Naive thymus-derived CD4-positive, alpha-beta T cell (primary cell): ENCODE measurements around the gene PURA. TPM values are rescaled to one million over a fixed set of nuclear protein-coding genes. Genes with fewer than 3 reads are reported as not detected.

ENCODE experiments used
- ATAC-seq: fragments of 150-1000 bp; cut with Tn5 transposase; 2 replicates; pipeline ENCODE4 v1.10.0; 2021; ENCODE audit warnings: mild to moderate bottlenecking, moderate library complexity
- CTCF ChIA-PET: fragments of 350-600 bp; sonication (Branson Sonifier 250); formaldehyde crosslinking; loops from one replicate; lab custom pipeline; 2021; ENCODE audit warnings: antibody characterized with exemption; lab: Charles Lee
- POLR2A ChIA-PET: fragments of 350-600 bp; sonication (Branson Sonifier 250); formaldehyde crosslinking; loops from one replicate; lab custom pipeline; 2021; ENCODE audit warnings: antibody characterized with exemption, inconsistent platforms; lab: Charles Lee
- DNase-seq, 9 donors: peaks; one replicate each; pipeline versions ENCODE4 v3.0.0 to v3.0.0-alpha.2; 2020 to 2022; ENCODE audit warnings: mixed read lengths in 1 of 9
- H3K27ac ChIP-seq: one replicate; pipeline ENCODE4 v1.7.0; 2013; ENCODE audit warnings: mild to moderate bottlenecking, low read depth, low read length, moderate library complexity
- H3K27me3 ChIP-seq, 2 donors: one replicate each; pipeline ENCODE4 v1.7.0; 2013; ENCODE audit warnings: low read length in 2 of 2, mild to moderate bottlenecking in 2 of 2, moderate library complexity in 2 of 2; ENCODE audit not compliant: control insufficient read depth in 2 of 2, insufficient read depth in 2 of 2
- H3K36me3 ChIP-seq, 3 experiments: 1 replicate in 2 of 3; 2 replicates in 1 of 3; pipeline ENCODE4 v1.7.0; 2013; ENCODE audit warnings: low read length in 3 of 3, mild to moderate bottlenecking in 3 of 3, moderate library complexity in 1 of 3; ENCODE audit not compliant: insufficient read depth in 3 of 3, control insufficient read depth in 2 of 3
- H3K4me1 ChIP-seq, 2 donors: one replicate each; pipeline ENCODE4 v1.7.0; 2013; ENCODE audit warnings: low read length in 2 of 2, mild to moderate bottlenecking in 2 of 2, moderate library complexity in 1 of 2; ENCODE audit not compliant: control insufficient read depth in 2 of 2, insufficient read depth in 2 of 2
- H3K4me3 ChIP-seq: 2 replicates; pipeline ENCODE4 v1.7.0; 2013; ENCODE audit warnings: mild to moderate bottlenecking, low read length
- H3K9me3 ChIP-seq, 3 experiments: 1 replicate in 2 of 3; 2 replicates in 1 of 3; pipeline ENCODE4 v1.7.0; 2013; ENCODE audit warnings: low read length in 3 of 3; ENCODE audit not compliant: control insufficient read depth in 2 of 3
- H3K27ac Mint-ChIP-seq, 9 donors: one replicate each; pipeline ENCODE4 v1.8.0; 2020 to 2022; ENCODE audit warnings: mixed read lengths in 9 of 9, mild to moderate bottlenecking in 8 of 9, moderate library complexity in 5 of 9, inconsistent platforms in 2 of 9
- H3K27me3 Mint-ChIP-seq, 5 donors: one replicate each; pipeline ENCODE4 v1.8.0; 2021 to 2022; ENCODE audit warnings: mixed read lengths in 5 of 5, mild to moderate bottlenecking in 1 of 5
- H3K36me3 Mint-ChIP-seq, 5 donors: one replicate each; pipeline ENCODE4 v1.8.0; 2020 to 2022; ENCODE audit warnings: mixed read lengths in 5 of 5, mild to moderate bottlenecking in 3 of 5, inconsistent platforms in 1 of 5
- H3K4me1 Mint-ChIP-seq, 7 donors: one replicate each; pipeline ENCODE4 v1.8.0; 2020 to 2022; ENCODE audit warnings: mixed read lengths in 7 of 7, mild to moderate bottlenecking in 3 of 7, inconsistent platforms in 1 of 7
- H3K4me3 Mint-ChIP-seq, 10 donors: one replicate each; pipeline ENCODE4 v1.8.0; 2020 to 2022; ENCODE audit warnings: mild to moderate bottlenecking in 10 of 10, mixed read lengths in 10 of 10, moderate library complexity in 6 of 10, inconsistent platforms in 2 of 10
- H3K9me3 Mint-ChIP-seq, 11 donors: one replicate each; pipeline ENCODE4 v1.8.0; 2020 to 2022; ENCODE audit warnings: mixed read lengths in 11 of 11, mild to moderate bottlenecking in 4 of 11, inconsistent platforms in 1 of 11, moderate library complexity in 1 of 11
- intact Hi-C, 2 donors: fragments of 100-400 bp; cut with micrococcal nuclease; formaldehyde crosslinking; loops; one replicate each; pipeline ENCODE4 v1.15.1; 2023
- polyA plus RNA-seq, 2 donors: library from polyadenylated mRNA; unstranded; fragments of 300-500 nt; fragmentation: Illumina TruSeq; gene quantifications; one replicate each; pipeline ENCODE4 v1.2.3, GENCODE V29; 2021
- total RNA-seq, 6 experiments: library from RNA in 5 of 6; stranded (reverse) in 5 of 6; gene quantifications; 1 replicate in 5 of 6; 2 replicates in 1 of 6; pipeline ENCODE4 v1.2.3 and lab custom pipeline; 2021 to 2026

The PURA gene
- total and polyA plus RNA-seq, 7 experiments from 2014 or later = 3.1 to 33.5 (median 12.2) TPM

GRCh38 chr5:140083120-140083519 lies 30.8 kb upstream of the PURA start:
- ChIA-PET CTCF (interaction anchor here (0.7 kb wide), 1 partner anchor 50 kb away, joined by 3 read pairs; no protein-coding TSS in a partner anchor), POLR2A (no interaction called here)
- no peaks in the 10 kb centered on the region for H3K36me3 Mint-ChIP-seq
- Histone ChIP-seq H3K4me3 (no peak overlapping the region), H3K4me1 (no peaks in the 10 kb centered on the region), H3K27ac (no peak overlapping the region), H3K36me3 (no peaks in the 10 kb centered on the region), H3K9me3 (no peaks in the 10 kb centered on the region), H3K27me3 (no peaks in the 10 kb centered on the region)
- DNase-seq (no peak), ATAC-seq (no peak)
- H3K27me3 Mint-ChIP-seq = peaks cover 8 to 54% (median 25%) of the 10 kb centered on the region in 5 donors
- H3K4me3 Mint-ChIP-seq = no peak overlapping the region
- no peaks in the 10 kb centered on the region for H3K4me1 Mint-ChIP-seq
- intact Hi-C loops = no loop called here
- H3K9me3 Mint-ChIP-seq = peaks cover 0 to 2% (median 0%) of the 10 kb centered on the region in 11 donors
- no peak overlapping the region for H3K27ac Mint-ChIP-seq

DNA sequence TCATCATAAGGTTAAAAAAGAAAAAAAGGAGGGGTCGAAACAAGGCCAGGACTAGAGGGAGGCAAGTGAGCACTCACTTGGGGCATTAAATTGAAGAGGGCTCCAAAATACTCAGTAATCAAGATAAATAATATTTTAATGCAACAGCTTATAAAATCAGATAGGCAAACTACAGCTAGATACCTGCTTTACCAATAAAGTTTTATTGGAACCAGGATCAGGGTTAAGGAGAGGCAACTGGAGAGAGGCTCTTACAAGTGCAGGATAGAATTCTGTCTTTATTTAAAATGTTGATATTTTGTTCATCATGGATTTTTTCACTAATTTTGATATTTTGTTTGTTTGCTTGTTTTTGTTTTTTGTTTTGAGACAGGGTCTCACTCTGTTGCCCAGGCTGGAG lies 30.3 kb upstream of the PURA start:
- Mint-ChIP-seq H3K4me1 (no peaks in the 10 kb centered on the region), H3K27me3 (peaks cover 8 to 54% (median 25%) of the 10 kb centered on the region in 5 donors), H3K9me3 (peaks cover 0 to 2% (median 0%) of the 10 kb centered on the region in 11 donors), H3K36me3 (no peaks in the 10 kb centered on the region), H3K27ac (no peak overlapping the region), H3K4me3 (no peak overlapping the region)
- no peaks in the 10 kb centered on the region for H3K27me3 ChIP-seq
- ChIA-PET POLR2A (no interaction called here), CTCF (no interaction called here)
- intact Hi-C loops = no loop called here
- ATAC-seq (no peak), DNase-seq (no peak)
- H3K4me1 ChIP-seq = no peaks in the 10 kb centered on the region
- no peak overlapping the region for H3K4me3 ChIP-seq
- H3K36me3 ChIP-seq = no peaks in the 10 kb centered on the region
- H3K27ac ChIP-seq = no peak overlapping the region
- H3K9me3 ChIP-seq = no peaks in the 10 kb centered on the region

GRCh38 chr5:140084541-140084940 lies 29.4 kb upstream of the PURA start:
- H3K4me1 Mint-ChIP-seq = no peaks in the 10 kb centered on the region
- Histone ChIP-seq H3K4me1 (no peaks in the 10 kb centered on the region), H3K4me3 (no peak overlapping the region), H3K36me3 (no peaks in the 10 kb centered on the region), H3K9me3 (no peaks in the 10 kb centered on the region), H3K27me3 (no peaks in the 10 kb centered on the region), H3K27ac (no peak overlapping the region)
- ATAC-seq (no peak), DNase-seq (no peak)
- no peak overlapping the region for H3K27ac Mint-ChIP-seq
- H3K4me3 Mint-ChIP-seq = no peak overlapping the region
- peaks cover 0 to 8% (median 6%) of the 10 kb centered on the region in 11 donors for H3K9me3 Mint-ChIP-seq
- ChIA-PET CTCF (interaction anchor here (0.6 to 1.7 kb wide), 2 partner anchors 36 to 60 kb away, joined by 3 to 4 read pairs; no protein-coding TSS in a partner anchor), POLR2A (no interaction called here)
- intact Hi-C loops = no loop called here
- H3K27me3 Mint-ChIP-seq = peaks cover 8 to 58% (median 25%) of the 10 kb centered on the region in 5 donors
- H3K36me3 Mint-ChIP-seq = peaks cover 0 to 6% (median 5%) of the 10 kb centered on the region in 5 donors

DNA sequence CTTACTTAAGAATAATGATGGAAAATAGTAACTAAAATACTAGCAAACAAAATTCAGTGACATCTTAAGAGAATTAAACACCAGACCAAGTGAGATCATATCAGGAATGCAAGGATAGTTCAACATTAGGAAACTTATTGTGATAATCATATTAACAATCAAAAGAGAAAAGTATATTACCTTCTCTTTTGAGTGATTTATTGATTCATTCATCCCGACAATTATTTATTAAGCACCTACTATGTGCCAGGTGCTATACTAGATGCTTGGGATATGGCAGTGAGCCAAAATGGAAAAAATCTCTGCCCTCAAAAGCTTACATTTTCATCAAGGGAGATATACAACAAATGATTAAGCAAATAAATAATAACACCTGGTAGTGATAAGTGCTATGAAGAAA lies 23.7 kb upstream of the PURA start:
- H3K4me1 Mint-ChIP-seq = no peaks in the 10 kb centered on the region
- Histone ChIP-seq H3K9me3 (peaks cover 0 to 7% (median 0%) of the 10 kb centered on the region in 3 experiments), H3K4me3 (no peak overlapping the region), H3K27ac (no peak overlapping the region), H3K27me3 (peaks cover 0 to 3% of the 10 kb centered on the region in 2 donors), H3K4me1 (no peaks in the 10 kb centered on the region), H3K36me3 (no peaks in the 10 kb centered on the region)
- ATAC-seq (no peak), DNase-seq (no peak)
- ChIA-PET CTCF (no interaction called here), POLR2A (no interaction called here)
- peaks cover 0 to 18% (median 14%) of the 10 kb centered on the region in 5 donors for H3K36me3 Mint-ChIP-seq
- intact Hi-C loops = no loop called here
- H3K9me3 Mint-ChIP-seq = peaks cover 10 to 35% (median 23%) of the 10 kb centered on the region in 11 donors
- H3K4me3 Mint-ChIP-seq = no peak overlapping the region
- H3K27ac Mint-ChIP-seq = no peak overlapping the region
- peaks cover 8 to 50% (median 12%) of the 10 kb centered on the region in 5 donors for H3K27me3 Mint-ChIP-seq

GRCh38 chr5:140093179-140093578 lies 20.7 kb upstream of the PURA start:
- DNase-seq (no peak), ATAC-seq (no peak)
- H3K9me3 Mint-ChIP-seq = peaks cover 10 to 35% (median 23%) of the 10 kb centered on the region in 11 donors
- no peaks in the 10 kb centered on the region for H3K4me1 Mint-ChIP-seq
- H3K9me3 ChIP-seq = peaks cover 0 to 7% (median 0%) of the 10 kb centered on the region in 3 experiments
- H3K27ac ChIP-seq = no peak overlapping the region
- no peaks in the 10 kb centered on the region for H3K36me3 ChIP-seq
- POLR2A ChIA-PET = no interaction called here
- H3K27me3 ChIP-seq = peaks cover 0 to 3% of the 10 kb centered on the region in 2 donors
- H3K4me3 ChIP-seq = no peak overlapping the region
- H3K36me3 Mint-ChIP-seq = peaks cover 0 to 18% (median 14%) of the 10 kb centered on the region in 5 donors
- H3K4me1 ChIP-seq = no peaks in the 10 kb centered on the region
- intact Hi-C loops = no loop called here
- H3K27ac Mint-ChIP-seq = no peak overlapping the region
- CTCF ChIA-PET = no interaction called here
- peaks cover 8 to 46% (median 10%) of the 10 kb centered on the region in 5 donors for H3K27me3 Mint-ChIP-seq
- H3K4me3 Mint-ChIP-seq = no peak overlapping the region

GRCh38 chr5:140093866-140094265 lies 20.0 kb upstream of the PURA start:
- Mint-ChIP-seq H3K27ac (no peak overlapping the region), H3K4me1 (no peaks in the 10 kb centered on the region), H3K4me3 (no peak overlapping the region), H3K9me3 (peaks cover 10 to 35% (median 23%) of the 10 kb centered on the region in 11 donors), H3K36me3 (peaks cover 0 to 18% (median 14%) of the 10 kb centered on the region in 5 donors), H3K27me3 (peaks cover 8 to 46% (median 10%) of the 10 kb centered on the region in 5 donors)
- POLR2A ChIA-PET = no interaction called here
- Histone ChIP-seq H3K27me3 (peaks cover 0 to 3% of the 10 kb centered on the region in 2 donors), H3K4me1 (no peaks in the 10 kb centered on the region), H3K4me3 (no peak overlapping the region), H3K9me3 (peaks cover 0 to 7% (median 0%) of the 10 kb centered on the region in 3 experiments), H3K36me3 (no peaks in the 10 kb centered on the region), H3K27ac (no peak overlapping the region)
- ATAC-seq (no peak), DNase-seq (no peak)
- intact Hi-C loops = no loop called here
- CTCF ChIA-PET = no interaction called here

- DNase-seq (no peak), ATAC-seq (no peak)
- intact Hi-C loops = no loop called here
- Histone ChIP-seq H3K4me3 (no peak overlapping the region), H3K4me1 (no peaks in the 10 kb centered on the region), H3K9me3 (peaks cover 0 to 7% (median 0%) of the 10 kb centered on the region in 3 experiments), H3K27me3 (peaks cover 0 to 3% of the 10 kb centered on the region in 2 donors), H3K27ac (no peak overlapping the region), H3K36me3 (no peaks in the 10 kb centered on the region)
- POLR2A ChIA-PET = interaction anchor here (0.6 kb wide), 1 partner anchor 11 kb away, joined by 3 read pairs; no protein-coding TSS in a partner anchor
- CTCF ChIA-PET = interaction anchor here (0.7 kb wide), 1 partner anchor 11 kb away, joined by 4 read pairs; no protein-coding TSS in a partner anchor
- Mint-ChIP-seq H3K4me1 (no peaks in the 10 kb centered on the region), H3K36me3 (peaks cover 0 to 11% (median 9%) of the 10 kb centered on the region in 5 donors), H3K4me3 (no peak overlapping the region), H3K27ac (no peak overlapping the region), H3K9me3 (peaks cover 7 to 24% (median 16%) of the 10 kb centered on the region in 11 donors), H3K27me3 (peaks cover 8 to 41% (median 10%) of the 10 kb centered on the region in 5 donors)
These were observed 19.0 kb upstream of the PURA start for GRCh38 chr5:140094889-140095288.
